ENCODE results near the gene NIP7. TPM values are rescaled to one million over a fixed set of nuclear protein-coding genes. Genes with fewer than 3 reads are reported as not detected.
"Not testable (repeated sequence)": the region's sequence is repeated elsewhere in the genome, so short reads cannot be mapped to it uniquely, and the experiment has no call there.

NIP7 gene
- polyA plus RNA-seq, 4 donors = 32.0 to 38.2 (median 33.7) TPM

DNA sequence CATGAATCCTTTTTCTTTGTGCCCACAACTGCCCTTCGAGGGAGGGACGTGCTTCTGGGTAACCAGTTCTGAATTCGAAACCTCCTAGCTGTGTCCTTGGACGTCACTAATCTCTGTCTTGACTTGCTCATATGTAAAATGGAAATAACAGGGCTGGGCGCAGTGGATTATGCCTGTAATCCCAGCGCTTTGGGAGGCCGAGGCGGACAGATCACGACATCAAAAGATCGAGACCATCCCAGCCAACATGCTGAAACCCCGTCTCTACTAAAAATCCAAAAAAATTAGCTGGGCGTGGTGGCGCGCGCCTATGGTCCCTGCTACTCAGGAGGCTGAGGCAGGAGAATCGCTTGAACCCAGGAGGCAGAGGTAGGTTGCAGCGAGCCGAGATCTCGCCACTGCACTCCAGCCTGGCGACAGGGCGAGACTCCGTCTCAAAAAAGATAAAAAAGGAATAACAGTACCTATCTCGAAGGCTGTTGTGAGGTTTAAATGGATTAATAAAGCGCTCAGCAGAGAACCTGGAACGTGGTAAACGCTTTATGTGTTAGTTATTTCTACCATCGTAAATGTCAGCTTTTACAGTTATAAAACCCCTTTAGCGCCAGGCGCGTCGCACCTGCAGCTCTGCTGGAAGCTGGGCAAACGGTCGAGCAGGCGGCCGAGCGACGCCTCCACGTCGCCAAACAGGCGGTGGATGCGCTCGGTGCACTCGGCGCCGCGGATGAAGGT is 849 bp upstream of the NIP7 start:
- no peak for DNase-seq (ENCODE audit: low read depth in 4 of 4, low spot score in 3 of 4)

DNA sequence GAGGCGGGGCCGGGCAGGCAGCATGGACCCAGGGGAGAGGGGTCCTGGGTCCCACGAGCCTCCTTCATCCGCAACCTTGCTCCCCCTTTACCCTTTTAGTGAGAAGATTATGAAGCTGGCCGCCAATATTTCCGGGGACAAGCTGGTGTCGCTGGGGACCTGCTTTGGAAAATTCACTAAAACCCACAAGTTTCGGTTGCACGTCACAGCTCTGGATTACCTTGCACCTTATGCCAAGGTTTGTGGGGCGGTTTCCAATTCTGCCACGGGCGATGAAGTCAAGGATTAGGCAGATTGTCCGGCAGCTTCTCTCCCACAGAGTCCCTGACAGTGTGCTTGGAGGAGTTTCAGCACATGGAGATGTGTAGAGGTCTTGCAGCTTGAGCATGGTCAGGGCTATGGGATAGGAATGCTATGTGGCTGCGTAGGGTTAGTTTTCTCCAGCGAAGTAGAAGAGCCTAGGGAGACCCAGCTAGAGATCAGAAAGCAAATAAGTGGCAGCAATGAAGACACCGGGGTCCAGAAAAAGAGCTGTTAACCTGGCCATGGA is 598 bp downstream of the NIP7 start:
- no peak for DNase-seq (ENCODE audit: low read depth in 4 of 4, low spot score in 3 of 4)

DNA sequence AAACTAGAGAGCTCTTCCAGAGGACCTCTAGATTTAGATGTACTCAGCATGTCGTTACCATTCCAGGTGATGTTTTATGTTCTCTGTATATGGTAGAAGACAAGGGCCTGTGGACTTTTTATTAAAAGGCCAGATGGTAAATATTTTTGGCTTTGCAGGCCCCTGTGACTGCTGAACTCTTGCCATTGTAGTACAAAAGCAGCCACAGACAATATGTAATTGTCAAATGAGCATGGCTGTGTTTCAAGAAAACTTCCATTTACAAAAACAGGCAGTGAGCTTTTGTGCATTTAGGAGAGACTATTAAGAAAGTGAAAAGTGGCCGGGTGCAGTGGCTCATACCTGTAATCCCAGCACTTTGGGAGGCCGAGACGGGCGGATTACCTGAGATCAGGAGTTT is 4.6 kb downstream of the NIP7 start:
- no peak for DNase-seq (ENCODE audit: low read depth in 4 of 4, low spot score in 3 of 4)

DNA sequence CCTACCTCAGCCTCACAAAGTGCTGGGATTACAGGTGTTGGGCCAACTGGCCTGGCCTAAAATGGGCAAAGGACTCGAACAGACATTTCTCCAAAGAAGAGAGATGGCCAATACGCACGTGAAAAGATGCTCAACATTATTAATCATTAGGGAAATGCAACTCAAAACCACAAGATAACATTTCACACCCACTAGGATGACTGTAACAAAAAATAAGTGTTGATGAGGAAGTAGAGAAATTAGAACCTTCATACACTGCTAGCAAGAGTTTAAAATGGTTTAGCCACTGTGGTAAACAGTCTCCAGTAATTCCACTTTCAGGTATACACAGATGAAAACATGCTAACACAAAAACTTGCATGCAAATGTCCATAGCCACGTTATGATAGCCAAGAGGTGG is 6.4 kb downstream of the NIP7 start:
- DNase-seq (ENCODE audit: low read depth in 4 of 4, low spot score in 3 of 4) = no peak

DNA sequence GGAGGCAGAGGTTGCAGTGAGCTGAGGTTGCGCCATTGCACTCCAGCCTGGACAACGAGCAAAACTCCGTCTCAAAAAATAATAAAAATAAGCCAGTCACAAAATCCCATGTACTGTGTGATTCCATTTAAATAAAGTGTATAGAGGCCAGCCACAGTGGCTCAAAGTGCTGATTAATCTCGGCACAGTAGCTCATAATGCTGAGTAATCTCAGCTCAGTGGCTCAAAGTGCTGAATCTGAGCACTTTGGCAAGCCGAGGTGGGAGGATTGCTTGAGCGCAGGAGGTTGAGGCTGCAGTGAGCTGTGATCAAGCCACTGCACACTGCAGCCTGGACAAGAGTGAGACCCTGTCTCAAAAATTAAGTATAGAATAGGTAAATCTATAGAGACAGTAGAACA is 7.1 kb downstream of the NIP7 start:
- DNase-seq (ENCODE audit: low read depth in 4 of 4, low spot score in 3 of 4) = no peak

DNA sequence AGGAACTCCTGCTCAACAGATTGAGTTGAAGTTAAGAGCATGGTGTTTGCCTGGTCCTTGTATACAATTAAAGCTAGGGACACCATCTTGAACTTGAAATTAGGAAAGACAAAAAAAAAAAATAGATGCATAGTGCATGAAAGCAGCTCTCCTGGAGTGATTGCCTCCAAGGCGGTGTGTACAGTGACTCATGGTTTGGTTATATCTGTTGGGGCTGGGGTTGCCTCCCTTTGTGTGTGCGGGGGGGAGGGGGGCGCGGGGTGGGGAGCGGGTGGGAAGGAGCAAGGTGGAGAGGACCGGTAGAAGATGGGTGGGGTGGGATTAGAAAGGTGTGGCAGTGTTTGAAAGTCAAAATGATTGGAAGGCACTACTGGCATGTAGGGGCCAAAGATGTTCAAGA is 8.7 kb downstream of the NIP7 start:
- no peak for DNase-seq (ENCODE audit: low read depth in 4 of 4, low spot score in 3 of 4)

DNA sequence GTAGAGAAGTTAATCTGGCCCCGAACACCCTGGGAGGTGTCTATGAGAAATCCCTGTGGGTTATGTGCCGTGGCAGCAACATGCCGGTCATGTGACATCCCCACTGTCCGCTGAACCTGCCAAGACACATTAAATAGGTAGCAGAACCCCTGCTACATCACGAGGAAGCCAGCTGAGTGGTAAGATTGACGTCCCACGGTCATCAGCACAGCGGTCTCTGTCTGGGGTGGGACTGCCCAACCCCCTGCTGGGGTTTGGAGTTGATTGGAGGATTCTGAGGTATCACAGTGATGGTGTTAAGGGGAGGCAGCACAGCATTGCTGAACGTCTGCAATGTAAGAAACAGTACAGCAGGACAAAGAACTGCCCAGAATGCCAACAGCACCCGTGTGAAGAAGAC is 10.0 kb downstream of the NIP7 start:
- DNase-seq (ENCODE audit: low read depth in 4 of 4, low spot score in 3 of 4) = no peak

DNA sequence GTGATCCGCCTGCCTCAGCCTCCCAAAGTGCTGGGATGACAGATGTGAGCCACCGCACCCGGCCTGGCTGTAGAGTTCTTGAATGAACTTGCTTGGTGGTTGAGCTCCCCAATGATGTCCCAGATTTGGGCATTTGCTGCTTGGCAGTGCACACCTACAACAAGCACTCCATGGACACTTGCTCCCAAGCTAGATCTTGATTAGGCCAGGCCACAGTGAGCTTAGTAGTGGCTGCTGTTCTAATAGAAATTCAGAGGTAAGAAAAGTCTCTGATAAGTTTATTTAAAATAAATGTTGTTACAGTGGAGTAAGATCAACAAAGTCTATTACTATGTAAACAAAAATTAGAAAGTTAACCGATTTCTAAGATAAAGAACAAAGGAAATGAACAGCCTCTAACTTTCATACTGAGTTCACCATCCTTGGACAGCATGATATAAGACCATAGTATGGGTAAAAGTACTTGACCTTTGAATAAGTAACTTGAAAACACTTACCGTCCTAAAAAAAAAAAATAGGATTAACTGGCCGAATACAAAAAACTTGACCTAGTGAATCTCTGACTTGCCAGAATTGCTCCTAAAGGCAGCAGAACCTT is 11.1 kb downstream of the NIP7 start:
- no peak for DNase-seq (ENCODE audit: low read depth in 4 of 4, low spot score in 3 of 4)

DNA sequence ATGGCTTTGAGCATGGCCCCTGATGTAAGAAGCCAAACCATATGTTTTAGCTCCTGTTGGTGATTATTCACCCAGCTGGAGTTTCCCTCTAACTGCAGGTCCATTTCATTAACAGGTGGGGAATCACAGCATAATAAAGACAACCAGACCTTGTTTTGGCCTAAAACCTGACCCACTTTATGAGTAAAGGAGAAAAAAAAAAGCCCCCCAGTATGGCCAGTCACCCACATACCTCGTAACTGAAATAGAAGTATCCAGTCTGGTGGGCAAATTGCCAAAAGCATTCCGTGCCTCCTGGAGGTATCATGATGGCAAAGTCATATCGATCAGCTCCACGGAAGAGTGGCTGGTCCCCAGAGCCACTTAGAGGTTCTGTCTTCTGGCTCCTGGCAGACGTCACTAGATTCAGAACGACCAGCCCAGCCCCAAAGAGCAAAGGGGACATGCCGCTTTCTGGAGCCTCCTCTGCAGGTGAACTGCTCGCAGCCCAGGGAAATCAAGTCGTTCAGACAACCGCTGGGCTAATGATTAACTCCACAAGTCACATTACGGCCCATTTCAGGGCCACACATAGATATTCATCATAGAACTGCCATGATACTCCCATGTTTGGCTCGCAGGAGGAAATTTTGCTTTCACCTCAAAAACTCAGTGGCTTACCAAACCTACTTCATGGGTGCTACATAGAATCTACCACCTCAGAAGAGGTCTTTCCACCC is 11.9 kb downstream of the NIP7 start, which contains the start of gene TMED6:
Gene TMED6, minus strand, starts transcription at position 478 of the 719 bp plus-strand sequence. Its CDS starts 33 bp downstream, at position 445.
- DNase-seq (ENCODE audit: low read depth in 4 of 4, low spot score in 3 of 4) = no peak

DNA sequence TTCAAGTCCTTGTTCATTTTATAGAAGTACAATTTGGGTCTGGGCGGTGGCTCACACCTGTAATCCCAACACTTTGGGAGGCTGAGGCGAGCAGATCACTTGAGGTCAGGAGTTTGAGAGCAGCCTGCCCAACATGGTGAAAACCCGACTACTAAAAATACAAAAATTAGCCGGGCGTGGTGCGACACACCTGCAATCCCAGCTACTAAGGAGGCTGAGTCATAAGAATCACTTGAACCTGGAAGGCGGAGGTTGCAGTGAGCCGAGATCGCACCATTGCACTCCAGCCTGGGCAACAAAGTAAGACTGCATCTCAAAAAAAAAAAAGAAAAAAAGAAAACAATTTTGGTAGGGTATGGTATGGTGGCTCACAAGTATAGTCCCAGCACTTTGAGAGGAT is 20.5 kb downstream of the NIP7 start:
- not testable (repeated sequence) for DNase-seq (ENCODE audit: low read depth in 4 of 4, low spot score in 3 of 4)

DNA sequence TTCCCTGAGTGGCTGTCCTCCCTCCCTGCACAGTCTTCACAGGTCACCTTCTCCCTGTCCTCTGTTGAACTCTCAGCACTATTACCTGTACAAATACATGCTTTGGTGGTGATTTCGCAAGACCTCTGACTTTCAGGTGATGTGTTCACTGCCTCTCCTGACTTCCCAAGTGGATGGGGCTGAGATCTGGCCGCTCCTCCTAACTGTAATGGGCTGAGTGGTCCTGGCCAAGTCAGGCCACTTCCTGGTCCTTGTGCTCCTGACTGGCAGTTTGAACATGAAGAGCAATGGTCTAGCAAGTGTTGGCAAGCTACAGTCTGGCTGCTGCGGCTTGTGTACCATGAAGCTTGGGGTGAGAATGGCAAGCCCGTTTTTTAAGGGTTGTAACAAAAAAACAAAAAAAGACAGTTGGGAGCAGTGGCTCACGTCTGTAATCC is 23.7 kb downstream of the NIP7 start:
- no peak for DNase-seq (ENCODE audit: low read depth in 4 of 4, low spot score in 3 of 4)

DNA sequence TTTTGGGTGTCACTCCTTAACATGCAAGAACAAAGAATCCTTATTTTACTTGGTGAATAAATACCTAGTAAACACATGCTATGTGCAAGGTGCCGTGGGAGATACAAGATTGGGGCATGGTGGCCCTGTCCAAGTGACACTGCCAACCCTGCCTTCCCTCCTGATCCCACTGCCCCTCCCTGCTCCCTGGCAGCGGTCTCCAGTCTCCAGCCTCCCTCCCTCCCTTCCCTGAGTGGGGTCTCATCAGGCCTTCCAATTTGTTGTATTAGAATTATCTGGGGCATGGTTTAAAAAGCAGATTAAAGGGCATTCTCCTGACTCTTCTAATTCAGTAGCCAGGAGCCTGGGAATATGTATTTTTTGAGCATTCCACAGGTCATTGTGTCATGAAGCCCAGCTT is 24.5 kb downstream of the NIP7 start:
- DNase-seq (ENCODE audit: low read depth in 4 of 4, low spot score in 3 of 4) = no peak

DNA sequence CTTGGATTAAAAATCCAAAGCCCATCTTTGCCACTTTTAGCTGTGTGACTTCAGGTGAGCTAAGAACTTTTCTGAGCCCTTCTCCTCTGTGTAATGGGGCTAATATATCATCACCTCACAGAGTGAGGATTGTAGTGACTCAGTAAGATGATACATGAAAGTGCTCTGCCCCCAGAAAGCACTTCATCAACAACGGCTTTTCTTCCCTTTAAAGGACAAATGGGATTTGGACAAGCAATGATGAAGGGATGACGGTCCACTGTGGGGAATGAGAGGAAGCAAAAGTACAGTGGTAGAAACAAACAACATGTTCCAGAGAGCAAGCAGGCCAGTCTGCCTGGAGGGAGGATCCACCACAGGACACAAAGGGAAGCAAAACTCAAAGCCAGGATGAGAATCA is 26.3 kb downstream of the NIP7 start:
- no peak for DNase-seq (ENCODE audit: low read depth in 4 of 4, low spot score in 3 of 4)

DNA sequence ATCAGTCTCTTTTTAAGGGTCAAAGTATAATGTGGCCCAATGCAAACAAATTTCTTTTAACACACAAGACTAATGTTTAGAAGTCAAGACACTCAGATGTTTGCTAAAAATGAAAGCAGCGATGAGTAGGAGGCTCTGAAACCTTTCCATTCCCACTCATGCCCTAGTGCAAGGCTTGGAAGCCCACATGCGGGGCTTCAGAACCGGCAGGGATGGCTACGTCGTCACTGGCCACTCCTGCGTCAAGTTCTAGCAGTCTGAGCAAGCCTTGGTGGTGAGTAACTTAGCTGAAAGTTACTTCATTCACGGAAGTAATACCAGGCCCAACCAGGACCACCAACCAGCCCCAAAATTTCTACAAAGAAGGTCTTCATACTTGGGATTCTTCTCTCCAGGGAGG is 26.9 kb downstream of the NIP7 start:
- no peak for DNase-seq (ENCODE audit: low read depth in 4 of 4, low spot score in 3 of 4)

DNA sequence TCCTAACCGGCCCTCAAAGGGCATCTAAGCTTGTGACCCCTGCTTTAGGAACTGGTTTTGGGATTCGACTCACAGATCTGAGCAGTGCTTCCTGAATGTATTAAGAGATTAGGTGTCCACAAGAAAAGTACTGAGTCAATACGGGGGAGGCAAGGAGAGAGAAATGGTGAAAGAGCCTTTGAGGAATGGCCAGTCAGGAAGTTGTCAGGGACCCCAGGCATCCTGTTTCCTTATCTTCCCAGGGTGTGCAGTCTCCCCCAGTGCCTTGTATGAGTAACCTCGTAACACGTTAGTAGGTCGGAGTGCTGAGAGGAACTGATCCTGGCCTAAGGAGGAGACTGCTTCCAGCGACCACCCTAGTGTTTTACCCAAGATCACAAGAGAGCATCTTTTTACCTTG is 28.4 kb downstream of the NIP7 start:
- DNase-seq (ENCODE audit: low read depth in 4 of 4, low spot score in 3 of 4) = no peak

DNA sequence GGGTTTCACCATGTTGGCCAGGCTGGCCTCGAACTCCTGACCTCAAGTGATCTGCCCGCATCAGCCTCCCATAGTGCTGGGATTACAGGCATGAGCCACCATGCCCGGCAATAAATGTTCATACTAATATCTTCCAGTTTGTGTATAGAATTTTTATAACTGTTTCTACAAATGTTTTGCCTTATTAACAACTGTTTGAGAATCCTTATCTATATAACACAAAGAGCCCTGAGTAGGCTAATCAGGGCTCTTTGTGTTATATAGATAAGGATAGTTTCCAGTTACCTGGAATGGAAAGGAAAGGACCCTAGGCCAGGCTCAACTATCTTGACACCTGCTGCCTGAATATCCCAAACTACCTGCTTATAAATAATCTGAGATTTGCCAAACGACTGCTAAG is 29.3 kb downstream of the NIP7 start:
- no peak for DNase-seq (ENCODE audit: low read depth in 4 of 4, low spot score in 3 of 4)

DNA sequence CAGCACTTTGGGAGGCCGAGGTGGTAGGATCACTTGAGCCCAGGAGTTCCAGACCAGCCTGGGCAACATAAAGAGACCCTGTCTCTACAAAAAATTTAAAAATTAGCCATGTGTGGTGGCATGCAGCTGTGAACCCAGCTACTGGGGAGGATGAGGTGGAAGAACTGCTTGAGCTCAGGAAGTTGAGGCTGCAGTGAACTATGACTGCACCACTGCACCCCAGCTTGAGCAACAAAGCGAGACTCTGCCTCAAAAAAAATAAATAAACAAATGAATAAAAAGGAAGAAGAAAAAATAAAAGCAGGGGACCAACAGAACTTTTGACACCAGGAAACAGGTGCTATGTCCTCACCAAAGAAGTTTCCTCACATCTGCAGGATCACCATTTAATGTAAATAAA is 32.0 kb downstream of the NIP7 start:
- DNase-seq (ENCODE audit: low read depth in 4 of 4, low spot score in 3 of 4) = no peak

DNA sequence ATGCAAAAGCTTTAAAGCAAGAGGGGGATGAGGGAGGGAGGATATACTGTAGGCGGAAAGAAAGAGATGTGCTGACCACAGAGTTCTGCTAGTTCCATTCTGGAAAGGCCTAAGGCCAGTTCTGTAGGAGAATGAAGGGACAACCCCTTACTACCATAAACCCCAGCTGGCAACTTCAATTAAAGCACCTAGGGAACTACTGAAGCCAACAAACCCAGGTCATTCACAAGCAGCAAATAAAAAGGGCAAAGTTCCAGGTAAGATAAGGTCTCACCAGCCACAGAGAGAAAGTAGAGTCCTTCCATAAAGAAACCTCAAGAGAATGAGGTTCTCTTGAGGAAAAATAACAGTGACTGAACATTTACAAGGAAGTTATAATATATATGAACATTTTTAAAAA is 33.4 kb downstream of the NIP7 start:
- no peak for DNase-seq (ENCODE audit: low read depth in 4 of 4, low spot score in 3 of 4)

DNA sequence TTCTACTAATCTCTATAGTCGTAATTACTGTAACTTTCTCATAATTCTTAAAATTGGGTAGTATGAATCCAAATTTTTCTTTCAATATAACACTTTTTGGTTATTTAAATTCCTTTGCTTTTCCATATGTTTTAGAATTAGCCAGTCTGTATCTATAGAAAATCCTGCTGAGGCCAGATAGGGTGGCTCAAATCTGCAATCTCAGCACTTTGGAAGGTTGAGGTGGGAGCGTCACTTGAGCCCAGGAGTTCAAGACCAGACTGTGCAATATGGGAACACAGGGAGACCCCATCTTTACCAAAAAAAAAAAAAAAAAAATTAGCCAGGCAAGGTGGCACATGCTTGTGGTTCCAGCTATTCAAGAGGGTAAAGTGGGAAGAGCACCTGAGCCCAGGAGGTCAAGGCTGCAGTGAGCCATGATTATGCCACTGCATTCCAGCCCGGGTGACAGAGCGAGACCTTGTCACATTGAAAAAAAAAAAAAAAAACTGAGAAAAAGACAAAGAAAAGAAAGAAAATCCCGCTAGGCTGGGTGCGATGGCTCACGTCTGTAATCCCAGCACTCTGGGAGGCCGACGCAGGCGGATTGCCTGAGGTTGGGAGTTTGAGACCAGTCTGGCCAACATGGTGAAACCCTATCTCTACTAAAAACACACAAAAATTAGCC is 37.0 kb downstream of the NIP7 start:
- no peak for DNase-seq (ENCODE audit: low read depth in 4 of 4, low spot score in 3 of 4)

DNA sequence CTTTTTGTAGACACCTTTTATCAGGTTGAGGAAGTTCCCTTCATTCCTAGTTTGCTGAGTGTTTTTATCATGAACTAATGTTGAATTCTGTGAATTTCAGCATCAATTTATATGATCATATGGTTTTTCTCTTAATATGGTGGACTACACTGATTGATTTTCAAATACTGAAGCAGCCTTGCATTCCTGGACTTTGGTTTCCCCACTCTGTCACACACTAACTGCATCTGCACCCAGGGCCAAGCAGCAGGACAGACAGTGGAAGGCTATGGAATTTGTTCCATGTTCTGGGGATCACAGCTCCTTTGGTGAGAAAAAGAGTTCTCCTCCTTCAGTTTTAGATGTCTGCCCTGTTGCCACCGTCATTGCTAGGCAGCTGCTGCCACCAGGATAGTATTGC is 38.5 kb downstream of the NIP7 start:
- DNase-seq (ENCODE audit: low read depth in 4 of 4, low spot score in 3 of 4) = no peak

DNA sequence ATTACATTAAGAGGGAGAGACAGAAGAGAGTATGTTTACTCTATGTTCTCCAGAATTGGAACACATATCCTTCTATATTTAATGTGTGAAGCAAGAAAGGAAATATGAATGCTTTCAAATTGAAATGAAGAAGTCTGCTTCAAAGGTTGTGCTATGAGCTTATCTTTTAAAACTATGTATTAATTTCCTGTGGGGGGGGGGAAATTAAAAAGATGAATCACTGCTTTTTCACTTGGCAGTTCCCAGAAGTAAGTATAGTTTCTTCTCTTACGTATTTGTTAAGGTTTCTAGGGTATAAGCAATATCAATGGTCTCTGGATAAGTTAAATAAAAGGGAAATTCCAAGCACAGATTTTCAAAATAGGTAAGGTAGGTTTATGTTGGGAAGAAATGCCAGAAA is 39.2 kb downstream of the NIP7 start:
- DNase-seq (ENCODE audit: low read depth in 4 of 4, low spot score in 3 of 4) = no peak

All from right renal pelvis (tissue), 4 donors.